ENCODE data around the gene PRMT7. TPM values are rescaled to one million over a fixed set of nuclear protein-coding genes. Genes with fewer than 3 reads are reported as not detected.

PRMT7 gene
- total and polyA plus RNA-seq, 8 donors, result 29.0 to 66.3 (median 52.6) TPM

DNA sequence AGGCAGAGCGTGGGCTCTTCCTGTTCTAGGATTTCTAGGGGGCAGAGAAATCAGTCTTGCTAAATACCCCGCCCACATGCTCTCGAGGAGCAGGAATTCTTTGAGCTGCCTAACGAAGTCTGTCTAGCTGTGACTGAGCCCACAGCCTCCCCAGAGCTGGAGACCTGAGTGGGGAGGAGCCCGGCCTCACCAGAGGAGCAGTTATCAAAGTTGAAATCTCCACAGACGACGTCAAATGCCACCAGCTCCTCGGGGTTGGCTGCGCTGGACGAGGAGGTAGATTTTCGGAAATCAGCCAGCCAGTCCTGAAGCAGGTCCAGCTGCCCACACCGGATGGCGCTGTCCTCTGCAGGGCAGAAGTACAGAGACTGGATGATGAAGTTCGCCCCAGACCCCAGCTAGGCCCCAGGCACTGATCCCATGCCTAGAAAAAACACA lies 53.8 kb downstream of the PRMT7 start:
- Histone ChIP-seq H3K36me3 (peaks cover 0 to 10% of the 10 kb centered on the region in 2 donors), H3K4me1 (peaks cover 2 to 14% of the 10 kb centered on the region in 2 donors), H3K4me3 (no peak overlapping the region), H3K27me3 (peaks cover 0 to 12% of the 10 kb centered on the region in 2 donors), H3K9me3 (no peaks in the 10 kb centered on the region), H3K27ac (no peak overlapping the region)
- TF ChIP-seq, protein P1, sequence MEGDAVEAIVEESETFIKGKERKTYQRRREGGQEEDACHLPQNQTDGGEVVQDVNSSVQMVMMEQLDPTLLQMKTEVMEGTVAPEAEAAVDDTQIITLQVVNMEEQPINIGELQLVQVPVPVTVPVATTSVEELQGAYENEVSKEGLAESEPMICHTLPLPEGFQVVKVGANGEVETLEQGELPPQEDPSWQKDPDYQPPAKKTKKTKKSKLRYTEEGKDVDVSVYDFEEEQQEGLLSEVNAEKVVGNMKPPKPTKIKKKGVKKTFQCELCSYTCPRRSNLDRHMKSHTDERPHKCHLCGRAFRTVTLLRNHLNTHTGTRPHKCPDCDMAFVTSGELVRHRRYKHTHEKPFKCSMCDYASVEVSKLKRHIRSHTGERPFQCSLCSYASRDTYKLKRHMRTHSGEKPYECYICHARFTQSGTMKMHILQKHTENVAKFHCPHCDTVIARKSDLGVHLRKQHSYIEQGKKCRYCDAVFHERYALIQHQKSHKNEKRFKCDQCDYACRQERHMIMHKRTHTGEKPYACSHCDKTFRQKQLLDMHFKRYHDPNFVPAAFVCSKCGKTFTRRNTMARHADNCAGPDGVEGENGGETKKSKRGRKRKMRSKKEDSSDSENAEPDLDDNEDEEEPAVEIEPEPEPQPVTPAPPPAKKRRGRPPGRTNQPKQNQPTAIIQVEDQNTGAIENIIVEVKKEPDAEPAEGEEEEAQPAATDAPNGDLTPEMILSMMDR (IDR thresholded peaks at IDR 0.05), result no peak
- intact Hi-C loops (cut with DNase I), result no loop called here
- DNase-seq (no peak), ATAC-seq (peak; percentile 11)

DNA sequence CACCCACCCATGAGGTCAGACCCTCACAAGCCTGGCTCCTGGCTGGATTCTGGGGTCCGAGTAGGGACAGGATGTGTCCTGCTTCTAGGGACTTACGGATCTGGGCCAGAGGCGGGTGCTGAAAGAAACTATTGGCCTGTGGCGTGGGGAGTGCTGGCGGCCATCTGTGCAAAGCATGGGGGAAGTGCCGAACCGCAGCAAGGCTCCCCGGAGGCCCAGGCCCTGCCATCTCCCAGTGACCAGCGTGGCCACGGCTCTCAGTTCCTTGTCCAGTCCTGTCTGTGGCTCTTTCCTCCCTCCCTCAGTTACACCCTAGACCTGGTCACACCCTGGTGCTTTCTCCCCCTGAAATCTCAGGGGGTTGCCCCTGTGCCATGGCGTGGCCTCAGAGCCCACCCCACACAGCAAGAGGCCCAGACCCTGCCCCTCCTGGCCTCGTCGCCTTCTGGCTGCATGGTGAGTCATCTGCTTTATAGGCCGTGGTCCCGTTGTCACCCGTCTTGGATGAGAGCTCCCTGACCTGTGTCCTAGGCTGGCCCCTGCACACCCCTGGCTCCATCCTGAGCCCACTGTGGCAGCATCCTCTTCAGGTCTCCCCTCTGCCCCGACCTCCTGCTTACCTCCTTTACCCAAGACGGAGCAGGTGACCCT lies 54.5 kb downstream of the PRMT7 start:
- H3K4me3 ChIP-seq, result no peak overlapping the region
- TF ChIP-seq, protein P1 (IDR thresholded peaks at IDR 0.05), result no peak
- H3K9me3 ChIP-seq, result no peaks in the 10 kb centered on the region
- H3K27ac ChIP-seq, result no peak overlapping the region
- ATAC-seq (peak; percentile 15), DNase-seq (no peak)
- H3K36me3 ChIP-seq, result peaks cover 0 to 8% of the 10 kb centered on the region in 2 donors
- H3K27me3 ChIP-seq, result peaks cover 0 to 12% of the 10 kb centered on the region in 2 donors
- peaks cover 2 to 21% of the 10 kb centered on the region in 2 donors for H3K4me1 ChIP-seq
- intact Hi-C loops (cut with DNase I), result no loop called here

- no peaks in the 10 kb centered on the region for H3K9me3 ChIP-seq
- H3K36me3 ChIP-seq, result peaks cover 0 to 1% of the 10 kb centered on the region in 2 donors
- H3K27me3 ChIP-seq, result peaks cover 0 to 12% of the 10 kb centered on the region in 2 donors
- intact Hi-C loops (cut with DNase I), result no loop called here
- peaks cover 2 to 28% of the 10 kb centered on the region in 2 donors for H3K4me1 ChIP-seq
- H3K27ac ChIP-seq, result no peak overlapping the region
- DNase-seq (no peak), ATAC-seq (no peak)
- H3K4me3 ChIP-seq, result no peak overlapping the region
- TF ChIP-seq, protein P1 (IDR thresholded peaks at IDR 0.05), result no peak
These were observed 55.2 kb downstream of the PRMT7 start for GRCh38 chr16:68366062-68366461.

GRCh38 chr16:68367030-68367429 lies 56.2 kb downstream of the PRMT7 start:
- no peaks in the 10 kb centered on the region for H3K36me3 ChIP-seq
- H3K4me1 ChIP-seq, result peaks cover 2 to 28% of the 10 kb centered on the region in 2 donors
- H3K9me3 ChIP-seq, result no peaks in the 10 kb centered on the region
- TF ChIP-seq, protein P1 (IDR thresholded peaks at IDR 0.05), result no peak
- DNase-seq (peak in 1 of 4 donors; percentile 70), ATAC-seq (peak; percentile 14)
- intact Hi-C loops (cut with DNase I), result no loop called here
- H3K27ac ChIP-seq, result no peak overlapping the region
- H3K27me3 ChIP-seq, result peaks cover 0 to 12% of the 10 kb centered on the region in 2 donors
- H3K4me3 ChIP-seq, result no peak overlapping the region

- H3K4me3 ChIP-seq, result no peak overlapping the region
- no peaks in the 10 kb centered on the region for H3K9me3 ChIP-seq
- H3K36me3 ChIP-seq, result no peaks in the 10 kb centered on the region
- H3K27me3 ChIP-seq, result peaks cover 0 to 12% of the 10 kb centered on the region in 2 donors
- DNase-seq (peak in 1 of 4 donors; percentile 76), ATAC-seq (no peak)
- TF ChIP-seq, protein P1 (IDR thresholded peaks at IDR 0.05), result no peak
- H3K27ac ChIP-seq, result no peak overlapping the region
- intact Hi-C loops (cut with DNase I), result no loop called here
- peaks cover 2 to 28% of the 10 kb centered on the region in 2 donors for H3K4me1 ChIP-seq
These were observed 56.6 kb downstream of the PRMT7 start for GRCh38 chr16:68367440-68367839.
